HG03045 (cell line): ENCODE results near the gene PTPRG.
"Not testable (repeated sequence)": the region's sequence is repeated elsewhere in the genome, so short reads cannot be mapped to it uniquely, and the experiment has no call there.

ENCODE experiments used
- ATAC-seq: cut with Tn5 transposase; IDR thresholded peaks from one replicate; pipeline ENCODE4 v1.9.1; 2021; ENCODE audit warnings: mild to moderate bottlenecking, moderate library complexity; ENCODE audit not compliant: unreplicated experiment

PTPRG gene

GRCh38 chr3:61716693-61717092 is 155.3 kb downstream of the PTPRG start:
- ATAC-seq: not testable (repeated sequence)

- no peak for ATAC-seq
Observed at GRCh38 chr3:61718565-61718964, 157.2 kb downstream of the PTPRG start.

GRCh38 chr3:61719278-61719977 is 158.1 kb downstream of the PTPRG start:
- no peak for ATAC-seq

- ATAC-seq: no peak
Observed at GRCh38 chr3:61723038-61723437, 161.7 kb downstream of the PTPRG start.

GRCh38 chr3:61724183-61724582 is 162.8 kb downstream of the PTPRG start:
- no peak for ATAC-seq

- no peak for ATAC-seq
Observed at GRCh38 chr3:61724801-61725200, 163.4 kb downstream of the PTPRG start.

GRCh38 chr3:61725851-61726333 is 164.5 kb downstream of the PTPRG start:
- no peak for ATAC-seq

GRCh38 chr3:61727435-61727834 is 166.1 kb downstream of the PTPRG start:
- ATAC-seq: no peak

- no peak for ATAC-seq
Observed at GRCh38 chr3:61729038-61729634, 167.8 kb downstream of the PTPRG start.

- no peak for ATAC-seq
Observed at GRCh38 chr3:61730056-61730455, 168.7 kb downstream of the PTPRG start.

- no peak for ATAC-seq
Observed at GRCh38 chr3:61730577-61731231, 169.3 kb downstream of the PTPRG start.

GRCh38 chr3:61733000-61733399 is 171.6 kb downstream of the PTPRG start:
- no peak for ATAC-seq

- no peak for ATAC-seq
Observed at GRCh38 chr3:61733876-61734275, 172.5 kb downstream of the PTPRG start.

GRCh38 chr3:61734749-61735686 is 173.6 kb downstream of the PTPRG start:
- ATAC-seq: no peak

- ATAC-seq: no peak
Observed at GRCh38 chr3:61736506-61736905, 175.1 kb downstream of the PTPRG start.

GRCh38 chr3:61739640-61740039 is 178.3 kb downstream of the PTPRG start:
- ATAC-seq: no peak

- no peak for ATAC-seq
Observed at GRCh38 chr3:61740494-61740893, 179.1 kb downstream of the PTPRG start.

- ATAC-seq: no peak
Observed at GRCh38 chr3:61741551-61741950, 180.2 kb downstream of the PTPRG start.

GRCh38 chr3:61742006-61742405 is 180.6 kb downstream of the PTPRG start:
- no peak for ATAC-seq

GRCh38 chr3:61743067-61743466 is 181.7 kb downstream of the PTPRG start:
- ATAC-seq: no peak

GRCh38 chr3:61743686-61744242 is 182.4 kb downstream of the PTPRG start:
- ATAC-seq: no peak
